Activated naive CD4-positive, alpha-beta T cell treated with anti-CD3 and anti-CD28 coated beads for 36 hours (primary cell): Measurements from ENCODE around the gene CLDN9. TPM values are rescaled to one million over a fixed set of nuclear protein-coding genes. Genes with fewer than 3 reads are reported as not detected.
A peak's percentile ranks its signal among the peaks of the same experiment; 100 is the strongest.

Experiments
- CTCF ChIA-PET: fragments of 350-600 bp; sonication (Branson Sonifier 250); formaldehyde crosslinking; loops from one replicate; lab custom pipeline; 2021; ENCODE audit warnings: antibody characterized with exemption; lab: Charles Lee
- DNase-seq: peaks from one replicate; pipeline ENCODE4 v3.0.0-alpha.2; 2020
- H3K27ac Mint-ChIP-seq: one replicate; pipeline ENCODE4 v1.8.0; 2021; ENCODE audit warnings: mild to moderate bottlenecking, mixed read lengths
- H3K27me3 Mint-ChIP-seq: one replicate; pipeline ENCODE4 v1.8.0; 2021; ENCODE audit warnings: low read depth, mixed read lengths
- H3K36me3 Mint-ChIP-seq: one replicate; pipeline ENCODE4 v1.8.0; 2021; ENCODE audit warnings: low read depth, mixed read lengths
- H3K4me1 Mint-ChIP-seq: one replicate; pipeline ENCODE4 v1.8.0; 2021; ENCODE audit warnings: low read depth, mixed read lengths
- H3K4me3 Mint-ChIP-seq: one replicate; pipeline ENCODE4 v1.8.0; 2021; ENCODE audit warnings: mild to moderate bottlenecking, moderate library complexity, mixed read lengths
- H3K9me3 Mint-ChIP-seq: one replicate; pipeline ENCODE4 v1.8.0; 2021; ENCODE audit warnings: mixed read lengths
- intact Hi-C: fragments of 100-400 bp; cut with micrococcal nuclease; formaldehyde crosslinking; loops from one replicate; pipeline ENCODE4 v1.15.1; 2023
- total RNA-seq, 2 experiments: library from RNA; stranded (reverse); gene quantifications; one replicate each; pipeline ENCODE4 v1.2.3, GENCODE V29; 2021

The CLDN9 gene
- total RNA-seq, 2 experiments from 2014 or later: not detected

DNA sequence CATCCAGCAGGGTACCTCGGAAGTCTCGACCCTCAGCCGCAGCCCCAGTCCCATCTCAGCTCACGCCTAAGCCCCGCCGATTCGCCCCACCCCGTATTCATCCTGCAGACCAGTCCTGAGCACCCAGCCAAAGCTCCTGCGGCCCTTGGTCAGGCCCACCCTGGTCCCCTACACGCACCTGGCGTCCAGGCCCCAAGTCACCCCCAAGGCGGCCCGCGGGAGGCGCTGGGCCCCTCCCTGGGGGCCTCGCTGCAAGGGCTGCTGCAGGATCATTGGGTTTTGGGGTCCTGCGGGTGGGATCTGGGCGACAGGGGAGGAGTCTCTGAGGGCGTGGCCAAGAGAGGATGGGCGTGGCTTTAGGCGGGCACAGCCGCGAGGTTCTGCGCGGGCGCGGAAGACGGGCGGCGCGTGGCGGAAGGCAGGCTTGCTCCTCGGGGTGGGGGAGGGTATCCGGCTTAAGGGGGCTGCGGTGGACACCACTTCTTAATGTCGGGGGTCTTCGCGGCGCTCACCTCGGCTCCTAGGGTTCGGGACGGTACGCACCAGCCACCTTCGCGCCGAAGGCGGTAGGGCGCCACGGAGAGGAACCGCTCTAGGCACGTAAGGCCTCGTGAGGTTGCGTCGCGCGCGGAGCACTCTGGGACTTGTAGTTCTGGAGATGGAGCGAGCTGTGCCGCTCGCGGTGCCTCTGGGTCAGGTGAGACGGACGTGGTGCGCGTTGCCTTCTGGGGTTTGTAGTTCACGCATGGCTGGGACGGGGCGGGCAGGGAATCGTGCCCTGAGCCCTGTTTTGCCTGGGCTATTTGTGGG is 11.2 kb downstream of the CLDN9 start, which contains the start of the genes HCFC1R1 and THOC6:
TSS of gene HCFC1R1 (minus strand) at position 274 of the 810 bp plus-strand sequence. CDS start at position 273, 1 bp downstream.
TSS of gene THOC6 (plus strand) at position 367 of the 810 bp plus-strand sequence. CDS start at position 659, 292 bp downstream.
- no peaks in the 10 kb centered on the region for H3K9me3 Mint-ChIP-seq
- CTCF ChIA-PET: interaction anchor here (1.1 to 17.7 kb wide), 4 partner anchors 8 to 72 kb away, joined by 3 to 310 read pairs (median 35); partner anchors contain the start of gene CLDN9
- peaks cover 11% of the 10 kb centered on the region for H3K36me3 Mint-ChIP-seq
- intact Hi-C loops: loop anchor here (1.0 to 5.0 kb wide), 9 partner anchors 21 to 977 kb away; partner anchors contain the start of genes CLUAP1, NTHL1, PKMYT1 and SRRM2
- DNase-seq: peak; percentile 98
- H3K4me3 Mint-ChIP-seq: peak within 1 kb of the TSS; percentile 95
- peaks cover 6% of the 10 kb centered on the region for H3K27me3 Mint-ChIP-seq
- peaks cover 50% of the 10 kb centered on the region for H3K4me1 Mint-ChIP-seq
- peak within 1 kb of the TSS; percentile 98 for H3K27ac Mint-ChIP-seq

DNA sequence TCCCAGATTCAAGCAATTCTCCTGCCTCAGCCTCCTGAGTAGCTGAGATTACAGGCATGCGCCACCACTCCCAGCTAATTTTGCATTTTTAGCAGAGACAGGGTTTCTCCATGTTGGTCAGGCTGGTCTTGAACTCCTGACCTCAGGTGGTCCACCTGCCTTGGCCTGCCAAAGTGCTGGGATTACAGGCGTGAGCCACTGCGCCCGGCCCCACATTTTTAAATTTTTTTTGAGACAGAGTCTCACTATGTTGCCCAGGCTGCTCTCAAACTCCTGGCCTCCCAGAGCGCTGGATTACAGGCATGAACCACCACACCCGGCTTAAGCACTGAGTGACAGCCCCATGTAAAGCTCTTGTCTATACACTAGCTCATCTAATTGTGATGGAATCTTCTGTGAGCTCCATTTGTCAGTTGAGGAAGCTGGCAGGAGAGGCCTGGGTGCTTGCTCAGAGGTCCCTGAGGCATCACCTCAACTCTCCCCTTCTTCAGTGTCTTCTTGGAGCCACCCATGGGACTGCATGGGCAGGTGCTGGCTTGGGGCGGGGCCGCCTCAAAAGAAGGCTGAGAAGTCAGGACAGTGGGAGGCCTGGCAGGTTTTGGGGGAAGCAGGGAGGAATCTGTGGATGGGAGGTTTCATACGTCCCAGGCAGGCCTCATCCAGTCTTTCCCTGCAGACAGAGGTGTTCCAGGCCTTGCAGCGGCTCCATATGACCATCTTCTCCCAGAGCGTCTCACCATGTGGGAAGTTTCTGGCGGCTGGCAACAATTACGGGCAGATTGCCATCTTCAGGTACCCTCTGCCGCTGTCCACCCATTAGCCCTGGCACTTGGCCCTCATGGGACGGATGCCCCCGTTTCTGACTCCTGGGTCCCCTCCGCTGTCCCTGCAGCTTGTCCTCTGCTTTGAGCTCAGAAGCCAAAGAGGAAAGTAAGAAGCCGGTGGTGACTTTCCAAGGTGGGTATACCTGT is 12.6 kb downstream of the CLDN9 start:
- CTCF ChIA-PET: interaction anchor here (8.5 to 17.7 kb wide), 2 partner anchors 6 to 19 kb away, joined by 67 to 310 read pairs; partner anchors contain the start of gene CLDN9
- Mint-ChIP-seq H3K36me3 (peaks cover 11% of the 10 kb centered on the region), H3K9me3 (no peaks in the 10 kb centered on the region), H3K4me3 (no peak overlapping the region), H3K27ac (no peak overlapping the region), H3K4me1 (peaks cover 52% of the 10 kb centered on the region), H3K27me3 (peaks cover 16% of the 10 kb centered on the region)
- DNase-seq: no peak
- intact Hi-C loops: no loop called here

DNA sequence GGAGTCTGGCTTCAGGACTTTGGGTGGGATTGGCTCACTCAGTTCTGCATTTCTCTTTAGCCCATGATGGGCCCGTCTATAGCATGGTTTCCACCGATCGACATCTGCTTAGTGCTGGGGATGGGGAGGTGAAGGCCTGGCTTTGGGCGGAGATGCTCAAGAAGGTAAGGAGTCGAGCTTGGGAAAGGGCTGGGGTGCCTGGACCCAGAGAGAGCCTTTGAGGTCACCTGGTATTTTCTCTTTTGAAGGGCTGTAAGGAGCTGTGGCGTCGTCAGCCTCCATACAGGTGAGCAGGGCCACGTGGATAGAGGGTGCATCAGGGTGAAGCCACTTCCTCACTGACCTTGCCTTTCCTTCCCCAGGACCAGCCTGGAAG is 13.3 kb downstream of the CLDN9 start:
- H3K4me3 Mint-ChIP-seq: no peak overlapping the region

DNA sequence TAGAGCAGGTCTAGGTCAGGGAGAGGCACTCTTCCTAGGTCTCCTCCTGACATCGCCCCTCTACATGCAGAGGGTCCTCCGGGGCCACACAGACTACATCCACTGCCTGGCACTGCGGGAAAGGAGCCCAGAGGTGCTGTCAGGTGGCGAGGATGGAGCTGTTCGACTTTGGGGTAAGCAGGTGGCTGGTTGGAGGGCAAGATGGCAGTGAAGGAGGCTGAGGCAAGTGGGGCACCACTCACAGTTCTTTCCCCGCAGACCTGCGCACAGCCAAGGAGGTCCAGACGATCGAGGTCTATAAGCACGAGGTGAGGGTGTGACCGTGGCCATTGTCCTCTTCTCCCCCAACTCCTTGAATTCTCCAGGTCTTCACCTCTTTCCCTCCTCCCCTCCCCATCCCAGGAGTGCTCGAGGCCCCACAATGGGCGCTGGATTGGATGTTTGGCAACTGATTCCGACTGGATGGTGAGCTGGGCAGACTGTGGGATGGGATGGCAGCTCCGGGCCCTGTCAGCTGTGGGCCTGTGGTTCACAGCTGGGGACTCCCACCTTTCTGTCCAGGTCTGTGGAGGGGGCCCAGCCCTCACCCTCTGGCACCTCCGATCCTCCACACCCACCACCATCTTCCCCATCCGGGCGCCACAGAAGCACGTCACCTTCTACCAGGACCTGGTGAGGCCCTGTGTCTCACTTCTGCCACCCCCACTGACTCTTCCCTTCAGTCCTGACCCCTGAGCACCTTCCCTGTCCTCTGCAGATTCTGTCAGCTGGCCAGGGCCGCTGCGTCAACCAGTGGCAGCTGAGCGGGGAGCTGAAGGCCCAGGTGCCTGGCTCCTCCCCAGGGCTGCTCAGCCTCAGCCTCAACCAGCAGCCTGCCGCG is 14.1 kb downstream of the CLDN9 start:
- Mint-ChIP-seq H3K4me1 (peaks cover 39% of the 10 kb centered on the region), H3K4me3 (no peak overlapping the region), H3K27me3 (peaks cover 20% of the 10 kb centered on the region), H3K27ac (no peak overlapping the region), H3K36me3 (peaks cover 11% of the 10 kb centered on the region), H3K9me3 (no peaks in the 10 kb centered on the region)
- intact Hi-C loops: no loop called here
- CTCF ChIA-PET: interaction anchor here (0.9 to 17.7 kb wide), 12 partner anchors 7 to 172 kb away, joined by 3 to 310 read pairs (median 8); partner anchors contain the start of genes BICDL2, CLDN6, CLDN9 and IL32
- no peak for DNase-seq

More for the DNA sequence above, 13.3 kb downstream of the CLDN9 start:
- DNase-seq: no peak
- Mint-ChIP-seq H3K27ac (no peak overlapping the region), H3K9me3 (no peaks in the 10 kb centered on the region), H3K36me3 (peaks cover 11% of the 10 kb centered on the region), H3K27me3 (peaks cover 16% of the 10 kb centered on the region), H3K4me1 (peaks cover 47% of the 10 kb centered on the region)
- CTCF ChIA-PET: interaction anchor here (8.5 to 17.7 kb wide), 2 partner anchors 6 to 20 kb away, joined by 67 to 310 read pairs; partner anchors contain the start of gene CLDN9
- intact Hi-C loops: no loop called here

DNA sequence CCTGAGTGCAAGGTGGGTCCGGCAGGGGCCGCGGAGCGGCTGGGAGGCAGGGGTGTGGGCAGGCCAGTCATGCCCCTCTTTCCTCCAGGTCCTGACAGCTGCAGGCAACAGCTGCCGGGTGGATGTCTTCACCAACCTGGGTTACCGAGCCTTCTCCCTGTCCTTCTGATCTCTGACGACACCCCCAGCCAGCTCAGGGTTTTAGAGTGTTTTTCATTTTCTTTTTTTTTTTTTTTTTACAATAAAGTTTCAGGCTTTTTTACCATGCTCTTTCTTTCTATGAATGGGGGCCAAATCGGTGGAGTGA is 14.7 kb downstream of the CLDN9 start:
- no peak overlapping the region for H3K4me3 Mint-ChIP-seq
- no peak overlapping the region for H3K27ac Mint-ChIP-seq
- DNase-seq: no peak
- intact Hi-C loops: no loop called here
- H3K36me3 Mint-ChIP-seq: peaks cover 11% of the 10 kb centered on the region
- H3K4me1 Mint-ChIP-seq: peaks cover 33% of the 10 kb centered on the region
- H3K27me3 Mint-ChIP-seq: peaks cover 22% of the 10 kb centered on the region
- CTCF ChIA-PET: interaction anchor here (0.9 to 17.7 kb wide), 15 partner anchors 8 to 171 kb away, joined by 3 to 310 read pairs (median 7); partner anchors contain the start of genes BICDL2, CLDN6, CLDN9 and FLYWCH2
- no peaks in the 10 kb centered on the region for H3K9me3 Mint-ChIP-seq

DNA sequence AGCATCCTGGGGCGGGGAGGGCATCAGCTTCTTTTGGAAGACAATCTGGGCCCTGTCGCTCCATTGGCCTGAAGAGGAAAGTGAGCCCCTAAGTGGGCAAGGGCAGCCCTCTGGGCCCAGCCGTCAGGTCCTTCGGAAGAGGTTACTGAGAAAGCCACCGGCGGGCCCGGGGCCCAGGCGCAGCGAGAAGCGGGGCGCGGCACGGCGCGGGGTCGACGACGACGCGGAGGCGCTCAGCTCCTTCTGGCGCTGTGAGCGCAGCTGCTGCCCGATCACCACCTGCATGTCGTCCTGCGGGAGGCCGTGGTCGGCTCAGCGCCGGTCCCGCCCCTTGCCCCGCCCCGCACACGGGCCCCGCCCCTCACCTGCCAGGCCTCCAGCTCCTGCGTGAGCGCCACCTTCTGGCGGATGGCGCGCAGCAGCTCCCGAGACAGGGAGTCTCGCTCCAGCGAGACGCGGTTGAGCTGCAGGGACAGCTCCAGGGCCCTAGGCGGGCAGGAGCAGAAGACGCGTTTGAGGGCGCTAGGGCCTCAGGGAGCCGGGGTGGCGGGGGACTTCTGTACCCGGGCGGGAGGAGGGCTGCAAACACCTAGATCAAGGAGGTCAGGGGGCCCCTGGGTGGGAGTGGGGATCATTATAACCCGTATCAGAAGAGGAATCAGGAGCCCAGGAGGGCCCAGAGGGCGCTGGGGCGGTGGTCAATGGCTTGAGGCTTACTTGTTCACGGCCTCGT is 15.4 kb downstream of the CLDN9 start:
- peak; percentile 90 for DNase-seq
- CTCF ChIA-PET: interaction anchor here (0.9 to 17.7 kb wide), 18 partner anchors 8 to 145 kb away, joined by 3 to 310 read pairs (median 6); partner anchors contain the start of genes BICDL2, CLDN6, CLDN9 and FLYWCH2
- Mint-ChIP-seq H3K36me3 (peaks cover 11% of the 10 kb centered on the region), H3K27me3 (peaks cover 29% of the 10 kb centered on the region), H3K4me3 (no peak overlapping the region), H3K4me1 (peaks cover 26% of the 10 kb centered on the region), H3K27ac (no peak overlapping the region), H3K9me3 (no peaks in the 10 kb centered on the region)
- intact Hi-C loops: loop anchor here (1.0 kb wide), 1 partner anchor 25 kb away; no protein-coding TSS in a partner anchor

DNA sequence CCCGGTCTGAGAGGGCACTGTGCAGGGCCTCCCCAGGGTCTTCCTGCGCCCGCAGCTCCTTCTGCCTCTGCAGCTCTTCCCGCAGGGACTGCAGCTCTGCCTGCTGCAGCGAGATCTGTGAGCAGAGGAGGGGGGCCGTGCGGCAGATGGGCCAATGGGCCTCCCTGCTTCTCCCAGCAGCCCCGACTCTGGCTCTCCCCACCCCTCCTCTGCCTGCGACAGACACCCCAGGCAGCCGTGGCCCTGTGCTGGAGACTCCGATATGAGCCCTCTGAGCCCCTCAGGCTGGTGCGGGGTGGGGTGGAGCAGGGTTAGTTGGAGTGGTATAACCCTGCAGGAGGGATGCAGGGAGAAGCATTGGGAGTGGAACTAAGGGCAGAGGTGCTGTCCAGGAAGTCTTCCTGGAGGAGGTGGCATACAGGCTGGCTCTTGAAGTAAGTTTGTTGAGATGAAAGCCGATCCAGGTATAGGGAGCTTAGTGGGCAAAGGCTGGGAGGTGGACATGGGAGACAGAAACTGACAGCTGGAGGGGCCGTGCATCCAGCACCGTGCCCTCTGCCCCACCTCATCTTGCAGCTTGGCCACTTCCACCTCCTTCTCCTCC is 16.1 kb downstream of the CLDN9 start:
- H3K36me3 Mint-ChIP-seq: peaks cover 11% of the 10 kb centered on the region
- H3K27ac Mint-ChIP-seq: no peak overlapping the region
- CTCF ChIA-PET: interaction anchor here (1.0 to 17.7 kb wide), 18 partner anchors 7 to 143 kb away, joined by 3 to 310 read pairs (median 8); partner anchors contain the start of genes BICDL2, CLDN6, CLDN9 and HCFC1R1
- peaks cover 23% of the 10 kb centered on the region for H3K4me1 Mint-ChIP-seq
- no peak for DNase-seq
- no peaks in the 10 kb centered on the region for H3K9me3 Mint-ChIP-seq
- no peak overlapping the region for H3K4me3 Mint-ChIP-seq
- H3K27me3 Mint-ChIP-seq: peaks cover 34% of the 10 kb centered on the region
- intact Hi-C loops: loop anchor here (1.0 kb wide), 1 partner anchor 26 kb away; no protein-coding TSS in a partner anchor

DNA sequence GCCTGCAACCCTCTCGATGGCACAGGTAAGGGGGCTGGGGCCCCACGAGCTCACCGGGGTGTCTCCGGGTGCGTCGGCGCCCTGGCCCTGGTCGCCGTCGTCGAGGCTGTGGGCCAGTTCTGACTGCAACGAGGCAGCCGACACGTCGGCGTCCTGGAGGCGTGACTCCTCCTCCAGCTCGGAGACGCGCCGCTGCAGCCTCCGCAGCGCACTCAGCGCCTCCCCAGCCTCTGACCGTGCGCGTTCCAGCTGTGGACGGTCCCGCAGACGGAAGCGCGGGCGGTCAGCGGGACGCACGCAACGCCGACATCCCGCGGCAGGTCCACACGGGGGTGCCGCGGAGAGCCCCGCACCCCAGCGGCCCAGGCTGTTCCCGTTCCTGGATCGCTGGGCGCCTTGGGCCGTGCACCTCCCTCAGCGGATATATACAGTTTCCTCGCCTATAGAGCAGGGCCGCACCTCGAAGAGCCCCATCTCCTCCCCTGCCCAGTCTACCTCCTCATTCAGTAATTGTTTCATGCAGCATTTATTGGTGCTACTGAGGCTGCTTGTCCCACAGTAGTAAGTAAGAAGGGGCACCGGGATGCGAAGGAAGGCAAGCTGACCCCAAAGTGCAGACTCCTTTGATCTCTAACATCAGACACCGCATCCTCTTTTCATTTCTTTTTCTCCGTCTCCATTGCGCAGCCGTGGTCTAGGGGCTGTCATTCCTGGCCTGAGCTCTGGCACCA is 16.9 kb downstream of the CLDN9 start:
- peak overlapping the region; percentile 14 for H3K4me3 Mint-ChIP-seq
- H3K27ac Mint-ChIP-seq: no peak overlapping the region
- peaks cover 8% of the 10 kb centered on the region for H3K36me3 Mint-ChIP-seq
- peaks cover 38% of the 10 kb centered on the region for H3K27me3 Mint-ChIP-seq
- intact Hi-C loops: no loop called here
- DNase-seq: peak; percentile 52
- CTCF ChIA-PET: interaction anchor here (0.6 to 17.7 kb wide), 11 partner anchors 8 to 310 kb away, joined by 3 to 310 read pairs (median 13); partner anchors contain the start of genes BICDL2, CLDN6, CLDN9 and HCFC1R1
- H3K4me1 Mint-ChIP-seq: peaks cover 20% of the 10 kb centered on the region
- H3K9me3 Mint-ChIP-seq: no peaks in the 10 kb centered on the region

DNA sequence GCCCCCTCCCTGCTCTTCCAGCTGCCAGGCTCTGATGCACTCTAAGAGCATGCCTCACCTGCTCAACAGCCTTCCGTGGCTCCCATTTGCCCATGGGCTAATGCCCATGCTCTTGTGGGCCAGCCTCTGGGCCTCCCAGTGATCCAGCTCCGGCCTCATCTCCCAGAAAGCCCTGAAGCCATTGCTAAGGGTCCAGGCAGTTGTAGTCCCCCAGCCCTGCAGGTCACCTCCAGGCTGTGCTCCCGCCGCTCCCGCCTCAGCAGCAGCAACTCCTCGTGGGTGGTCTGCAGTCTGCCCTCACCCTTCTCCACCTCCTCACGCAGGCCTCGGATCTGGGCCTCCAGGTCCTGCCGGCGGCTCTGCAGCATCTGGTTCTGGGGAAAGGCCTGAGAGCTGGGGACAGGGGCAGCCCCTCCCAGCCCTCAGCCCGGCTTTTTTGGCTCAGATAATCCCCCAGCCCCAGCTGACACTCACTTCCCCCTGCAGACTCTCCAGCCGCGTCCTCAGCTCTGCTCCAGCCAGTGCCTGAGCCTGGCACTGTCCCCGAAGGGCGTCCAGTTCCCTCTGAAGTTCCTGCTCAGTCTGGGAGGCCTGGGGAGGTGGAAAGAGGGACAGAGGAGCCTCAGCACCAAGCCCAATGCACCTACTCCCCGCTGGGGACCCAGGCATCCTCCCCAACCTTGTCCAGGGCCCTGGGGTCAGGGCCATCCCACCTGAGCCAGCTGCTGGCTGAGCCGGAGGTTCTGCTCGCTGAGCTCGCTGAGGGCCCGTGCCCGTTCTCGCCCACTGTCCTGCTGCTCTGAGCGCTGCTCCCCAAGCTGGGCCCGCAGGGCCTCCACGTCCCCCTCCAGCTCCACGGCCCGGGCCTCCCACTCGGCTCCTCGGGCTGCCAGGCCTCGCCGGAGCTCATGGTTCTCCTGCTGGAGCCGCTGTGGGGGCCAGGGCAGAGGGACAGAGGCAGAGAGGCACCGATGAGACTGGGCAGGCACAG is 17.8 kb downstream of the CLDN9 start:
- peak overlapping the region; percentile 2 for H3K4me3 Mint-ChIP-seq
- no peaks in the 10 kb centered on the region for H3K9me3 Mint-ChIP-seq
- CTCF ChIA-PET: interaction anchor here (0.7 to 17.7 kb wide), 18 partner anchors 9 to 1494 kb away, joined by 3 to 310 read pairs (median 12); partner anchors contain the start of genes BICDL2, CLDN6, CLDN9 and HCFC1R1
- H3K4me1 Mint-ChIP-seq: peaks cover 14% of the 10 kb centered on the region
- H3K36me3 Mint-ChIP-seq: peaks cover 8% of the 10 kb centered on the region
- H3K27me3 Mint-ChIP-seq: peaks cover 44% of the 10 kb centered on the region
- H3K27ac Mint-ChIP-seq: no peak overlapping the region
- no peak for DNase-seq
- intact Hi-C loops: no loop called here
